ENCODE results near the gene SPAG6.

Gene SPAG6

DNA sequence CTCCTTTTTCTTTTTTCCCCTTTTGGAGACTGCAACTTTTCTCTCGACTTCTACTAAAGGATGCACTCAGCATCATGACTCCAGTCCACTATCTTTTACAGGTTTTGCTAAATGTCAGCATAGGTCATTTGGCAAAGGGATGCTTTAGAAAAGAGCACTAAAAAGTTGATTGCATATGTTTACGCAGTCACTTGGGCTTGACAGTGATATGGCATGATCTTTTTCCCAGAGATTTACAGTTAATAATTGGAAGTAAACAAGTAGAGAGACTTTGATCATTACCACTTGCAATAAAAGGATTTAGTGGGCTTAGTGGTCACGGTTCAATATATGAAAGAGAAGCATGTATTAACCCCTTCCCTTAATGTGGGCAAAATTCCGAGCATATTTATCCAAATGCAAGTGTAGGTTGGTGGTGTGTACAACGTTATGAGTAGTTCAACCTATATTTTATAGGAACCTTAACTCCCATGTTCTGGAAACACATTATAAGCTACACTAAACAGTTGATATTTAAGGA, 22.6 kb upstream of the SPAG6 start:
- DNase-seq, result no peak

DNA sequence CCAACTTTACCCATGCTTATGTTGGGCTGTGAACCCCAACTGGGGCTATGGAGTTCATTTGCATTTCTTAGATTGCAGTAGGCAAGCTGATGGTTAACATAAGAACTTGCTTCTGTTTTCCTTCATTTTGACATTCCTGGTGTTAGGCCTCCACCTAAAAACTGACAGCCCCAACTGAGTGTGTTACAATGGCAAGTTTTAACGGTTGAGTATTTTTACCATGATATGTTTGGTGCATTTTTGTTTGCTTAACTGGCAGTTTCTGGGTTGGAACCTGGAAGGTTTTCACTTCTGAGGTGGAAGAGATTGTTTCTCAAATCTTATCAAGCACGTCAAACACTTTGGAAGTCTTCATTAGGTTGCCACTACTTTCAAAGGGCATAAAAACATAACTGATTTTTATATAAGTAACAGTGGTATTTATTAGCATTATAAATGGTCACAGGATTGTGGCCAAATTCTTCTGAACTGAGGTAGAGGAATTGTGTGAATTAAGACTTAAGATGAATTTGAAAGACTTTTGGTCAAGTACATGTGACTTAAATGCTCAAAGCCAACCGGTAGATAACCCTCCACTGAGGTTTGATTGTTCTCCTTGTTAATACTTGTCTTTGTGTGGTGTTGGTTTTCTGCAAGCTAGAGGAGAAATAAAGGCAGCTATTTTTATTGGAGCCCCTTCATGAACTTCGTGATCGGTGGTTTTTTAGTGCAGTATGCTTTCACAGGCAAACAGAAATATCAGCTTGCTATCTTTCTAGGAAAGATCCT, 21.6 kb upstream of the SPAG6 start:
- DNase-seq, result no peak

DNA sequence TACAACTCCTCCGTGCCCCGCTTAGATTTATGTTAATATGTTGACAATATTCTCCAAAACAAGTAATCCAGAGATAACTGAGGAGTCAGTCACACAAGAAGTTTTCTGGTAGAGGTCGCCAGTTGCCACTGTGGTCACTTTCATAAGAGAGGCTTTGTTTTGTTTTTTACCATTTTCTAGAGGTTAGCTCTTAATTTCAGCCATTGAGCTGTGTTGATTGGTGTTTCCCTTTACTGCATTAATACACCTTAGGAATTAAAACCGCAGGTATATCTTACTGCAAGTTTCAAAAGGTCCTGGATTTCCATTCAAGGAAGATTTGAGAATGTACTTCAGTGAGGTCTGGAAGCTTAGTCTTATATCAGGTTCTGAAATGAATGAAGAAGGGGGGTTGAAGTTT, 20.9 kb upstream of the SPAG6 start:
- no peak for DNase-seq

DNA sequence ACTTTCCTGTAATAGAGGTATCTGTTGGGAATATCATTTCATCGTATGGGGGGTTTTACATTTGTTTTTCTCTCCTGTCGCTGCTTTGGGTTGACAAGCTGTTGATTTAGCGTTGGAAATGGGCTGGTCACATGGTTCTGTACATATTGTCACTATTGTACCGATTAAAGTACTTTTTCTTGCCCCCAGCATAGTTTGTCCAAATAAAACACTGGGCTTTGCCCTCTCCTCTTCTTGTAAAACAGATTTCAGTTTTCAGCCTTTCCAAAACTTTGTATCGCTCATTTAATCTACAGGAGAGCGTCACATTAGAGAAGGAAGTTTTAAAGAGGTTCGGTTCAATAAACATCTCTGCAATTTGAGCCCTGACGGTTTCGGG, 20.4 kb upstream of the SPAG6 start:
- no peak for DNase-seq

DNA sequence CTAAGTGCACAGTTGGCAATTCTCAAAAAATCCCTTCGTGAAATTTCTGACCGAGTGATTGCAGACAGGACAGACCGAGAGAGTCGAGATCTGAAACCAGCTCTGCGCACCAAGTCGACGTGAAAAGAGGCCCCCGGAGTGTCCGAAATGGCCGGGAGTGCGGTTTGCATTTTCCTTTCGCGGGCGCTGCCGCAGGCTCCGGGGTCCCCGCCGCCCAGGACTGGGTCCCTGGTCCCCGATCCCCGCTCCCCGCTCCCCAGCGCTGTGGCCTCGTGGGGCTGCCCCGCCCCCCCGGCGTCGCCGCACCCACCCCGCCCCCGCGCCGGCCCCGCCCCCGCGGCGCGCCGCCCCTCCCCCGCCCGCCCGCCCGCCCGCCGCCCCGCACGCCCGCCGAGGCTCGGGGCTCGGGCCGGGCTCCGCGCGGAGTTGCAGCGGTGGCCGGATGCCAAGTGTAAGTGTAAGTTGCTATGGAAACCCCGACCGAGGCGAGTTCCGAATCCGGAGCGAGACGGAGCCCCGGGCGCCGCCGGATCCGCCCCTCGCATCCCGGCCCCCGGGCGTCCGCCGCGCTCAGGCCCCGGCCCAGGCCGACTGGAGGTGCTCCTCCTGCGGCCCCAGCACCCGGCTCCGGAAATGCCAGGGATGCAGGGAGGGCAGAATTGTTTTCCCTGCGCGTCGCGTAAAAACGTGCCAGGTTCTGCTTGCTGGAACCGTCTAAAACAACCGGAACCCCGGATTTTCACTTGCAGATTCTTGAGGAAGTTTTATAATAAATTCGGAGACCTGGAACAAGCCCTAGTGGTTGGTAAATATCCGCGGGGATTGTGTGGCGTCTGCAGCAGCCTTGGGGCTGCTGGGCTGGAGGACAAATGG, 19.8 kb upstream of the SPAG6 start:
- DNase-seq, result no peak

DNA sequence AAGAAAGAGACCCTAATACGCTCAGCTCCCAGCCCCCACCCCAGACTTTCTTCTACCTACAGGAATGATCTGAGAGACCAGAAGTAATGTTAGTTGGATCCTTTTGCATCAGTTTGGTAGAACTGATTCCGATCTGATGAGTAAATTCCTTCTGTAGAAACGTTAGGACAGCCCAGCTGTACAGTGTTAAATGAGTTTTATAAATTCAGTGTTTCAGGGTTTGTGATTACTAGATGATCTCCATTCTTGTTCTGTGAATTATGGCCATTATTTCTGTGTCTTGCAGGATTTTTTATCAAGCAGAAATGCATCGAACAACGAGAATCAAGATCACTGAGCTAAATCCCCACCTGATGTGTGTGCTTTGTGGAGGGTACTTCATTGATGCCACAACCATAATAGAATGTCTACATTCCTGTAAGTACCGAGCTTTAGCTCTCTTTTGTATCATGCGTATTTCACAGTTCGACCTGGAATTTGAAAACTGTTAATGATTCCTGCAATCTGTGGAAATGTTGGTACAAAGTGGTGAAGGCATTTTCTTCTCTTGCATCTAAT, 19.1 kb upstream of the SPAG6 start:
- no peak for DNase-seq

DNA sequence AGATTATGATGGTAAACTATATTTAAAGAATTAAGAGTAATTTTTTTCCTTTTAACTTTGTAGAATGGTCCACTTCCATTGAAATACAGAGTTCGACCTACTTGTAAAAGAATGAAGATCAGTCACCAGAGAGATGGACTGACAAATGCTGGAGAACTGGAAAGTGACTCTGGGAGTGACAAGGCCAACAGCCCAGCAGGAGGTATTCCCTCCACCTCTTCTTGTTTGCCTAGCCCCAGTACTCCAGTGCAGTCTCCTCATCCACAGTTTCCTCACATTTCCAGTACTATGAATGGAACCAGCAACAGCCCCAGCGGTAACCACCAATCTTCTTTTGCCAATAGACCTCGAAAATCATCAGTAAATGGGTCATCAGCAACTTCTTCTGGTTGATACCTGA, 16.1 kb upstream of the SPAG6 start:
- no peak for DNase-seq

DNA sequence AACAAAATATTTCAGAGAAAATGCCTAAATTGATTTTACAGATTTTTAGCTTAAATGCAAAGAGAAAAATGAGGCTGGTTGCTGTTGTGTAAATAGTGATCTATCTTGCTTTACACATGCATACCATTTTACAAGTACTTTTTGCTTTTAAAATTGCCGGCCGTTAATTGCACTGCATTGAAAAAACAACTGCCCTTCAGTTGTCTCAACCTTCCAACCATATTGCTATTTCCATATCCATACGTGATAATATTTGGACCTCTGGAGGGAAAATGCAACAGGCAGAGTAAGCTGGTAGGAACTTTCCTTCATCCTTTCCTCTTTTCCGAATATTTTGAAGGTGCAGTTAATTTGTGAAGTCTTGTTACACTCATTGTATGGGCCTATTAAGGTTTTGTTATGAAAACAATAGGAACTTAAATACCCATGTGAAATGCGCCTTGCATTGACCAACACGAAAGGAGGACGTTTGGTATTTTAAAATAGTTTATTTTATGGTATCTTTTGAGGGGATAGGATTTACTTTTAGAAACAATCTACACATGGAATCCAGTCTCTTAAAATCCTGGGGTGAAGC, 13.1 kb upstream of the SPAG6 start:
- DNase-seq, result no peak

DNA sequence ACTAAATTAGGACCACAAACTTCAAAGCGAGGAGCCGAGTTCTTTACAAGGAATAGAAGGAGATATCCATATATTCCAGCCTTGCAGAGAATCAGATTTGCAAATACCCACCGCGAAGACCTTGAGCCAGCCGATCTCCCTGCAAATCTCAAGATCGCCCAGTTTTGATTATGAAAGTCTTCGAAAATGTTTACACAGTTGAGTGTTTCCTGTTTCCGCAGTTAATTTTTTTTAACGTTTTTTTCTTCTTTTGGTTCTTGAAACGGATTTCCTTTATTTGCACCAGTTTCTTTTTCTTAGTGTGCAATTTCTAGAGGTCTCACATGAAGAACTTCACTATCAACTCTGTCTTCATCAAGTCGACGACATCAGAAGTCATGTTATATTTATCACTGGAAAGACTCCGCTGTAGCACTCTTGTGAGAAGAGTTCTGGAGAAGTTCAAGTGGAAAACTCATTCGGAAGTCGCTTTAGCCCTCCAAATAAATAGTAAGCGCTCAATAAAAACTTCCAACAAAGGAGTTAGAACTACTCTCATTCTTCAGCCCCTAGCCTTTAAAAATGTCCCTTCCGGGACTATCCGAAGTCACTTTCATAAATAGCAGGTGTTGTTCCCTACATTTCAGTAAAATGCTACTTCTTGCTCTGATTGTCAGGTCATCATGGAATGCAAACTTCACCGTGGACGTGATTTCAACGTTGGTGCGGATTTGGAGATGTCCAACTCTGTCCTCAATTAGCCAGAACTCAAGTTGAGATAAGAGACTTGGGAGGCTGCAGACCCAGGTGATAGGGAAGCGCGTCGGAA, 11.9 kb upstream of the SPAG6 start:
- DNase-seq, result no peak

DNA sequence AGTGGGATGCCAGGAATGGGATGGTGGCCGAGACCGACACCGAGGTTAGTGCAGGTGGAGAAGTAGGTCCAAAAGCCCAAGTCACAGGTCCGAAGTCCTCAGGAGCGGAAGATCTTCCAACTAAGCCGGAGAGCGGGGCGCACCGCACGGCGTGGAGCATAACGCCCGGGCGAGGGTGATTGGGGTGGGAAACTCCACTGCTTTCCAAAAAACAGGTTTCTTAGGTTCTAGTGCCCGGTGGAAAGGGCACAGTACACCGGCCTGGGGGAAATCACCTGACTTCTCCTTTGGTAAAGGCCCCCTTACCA, 11.4 kb upstream of the SPAG6 start:
- no peak for DNase-seq

DNA sequence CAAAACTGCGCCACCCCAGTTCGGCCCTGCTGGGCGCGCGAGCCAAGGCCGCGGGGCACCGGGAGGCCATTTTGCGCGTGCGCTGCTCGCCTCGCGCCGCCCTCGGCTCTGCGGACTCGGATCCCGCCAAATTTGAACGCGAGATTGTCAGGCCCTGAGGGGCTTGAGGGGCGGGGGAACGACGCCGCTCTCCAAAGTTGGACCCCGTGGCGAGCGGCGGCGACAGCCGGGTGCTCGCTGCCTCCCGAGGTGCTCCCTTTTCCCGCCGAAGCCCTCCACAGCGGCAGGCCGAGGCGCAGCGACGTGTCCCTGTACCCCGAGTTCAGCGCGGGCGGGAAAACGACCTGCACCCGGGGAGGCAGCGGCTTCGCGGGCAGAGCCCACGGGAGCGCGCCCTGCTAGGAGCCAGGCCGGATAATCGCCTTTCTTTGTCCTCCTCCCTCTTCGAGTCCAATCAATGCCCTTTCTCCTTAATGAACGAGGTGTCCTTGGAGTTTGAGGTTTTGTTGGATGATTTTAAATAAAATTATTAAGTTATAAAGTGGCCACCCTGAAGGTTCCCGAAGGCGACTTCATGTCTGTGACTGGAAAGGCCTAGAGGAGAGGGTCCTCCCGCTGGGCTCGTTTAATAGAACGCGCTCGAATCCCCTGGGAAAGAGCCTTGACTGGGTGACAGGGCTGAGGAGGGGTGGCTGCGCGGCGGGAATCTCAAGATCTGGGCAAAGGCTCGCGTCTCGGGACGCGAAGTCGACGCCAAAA, 10.7 kb upstream of the SPAG6 start:
- no peak for DNase-seq

DNA sequence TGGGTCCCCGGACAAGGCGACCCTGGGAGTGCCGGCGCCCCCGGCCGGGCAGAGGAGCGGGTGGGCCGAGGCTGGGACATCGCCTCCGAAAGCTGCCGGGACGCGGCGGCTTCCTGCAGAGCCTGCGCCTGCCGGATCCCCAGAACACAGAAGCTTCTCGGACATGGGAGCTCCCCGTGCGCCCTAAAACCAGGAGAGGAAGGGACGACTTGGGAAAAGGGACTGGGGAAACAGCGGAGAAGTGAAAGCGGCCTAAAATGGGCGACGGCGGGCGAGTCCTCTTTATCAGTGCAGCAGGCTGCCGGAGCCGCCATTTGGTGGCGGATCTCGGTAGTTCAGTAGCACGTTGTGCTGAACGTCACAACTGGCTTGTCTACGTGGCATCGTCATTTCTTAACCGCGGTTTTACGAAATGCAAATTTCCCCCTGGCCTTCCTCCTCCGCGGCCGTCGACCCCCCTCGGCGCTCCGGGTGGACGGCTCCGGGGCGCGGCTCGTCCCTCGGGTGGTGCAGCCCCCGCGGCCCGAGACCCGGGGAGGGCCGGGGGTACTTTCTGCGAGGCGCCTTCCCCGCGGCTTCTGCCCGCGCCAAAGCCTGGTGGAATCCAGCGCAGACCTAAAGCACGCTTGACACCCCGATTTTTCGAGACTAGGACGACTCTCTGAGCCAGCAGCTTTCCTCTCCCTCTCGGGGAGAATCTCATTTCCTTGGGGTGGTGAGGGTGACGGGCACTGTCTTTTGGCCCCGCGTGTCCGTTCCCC, 9.9 kb upstream of the SPAG6 start:
- DNase-seq, result no peak

DNA sequence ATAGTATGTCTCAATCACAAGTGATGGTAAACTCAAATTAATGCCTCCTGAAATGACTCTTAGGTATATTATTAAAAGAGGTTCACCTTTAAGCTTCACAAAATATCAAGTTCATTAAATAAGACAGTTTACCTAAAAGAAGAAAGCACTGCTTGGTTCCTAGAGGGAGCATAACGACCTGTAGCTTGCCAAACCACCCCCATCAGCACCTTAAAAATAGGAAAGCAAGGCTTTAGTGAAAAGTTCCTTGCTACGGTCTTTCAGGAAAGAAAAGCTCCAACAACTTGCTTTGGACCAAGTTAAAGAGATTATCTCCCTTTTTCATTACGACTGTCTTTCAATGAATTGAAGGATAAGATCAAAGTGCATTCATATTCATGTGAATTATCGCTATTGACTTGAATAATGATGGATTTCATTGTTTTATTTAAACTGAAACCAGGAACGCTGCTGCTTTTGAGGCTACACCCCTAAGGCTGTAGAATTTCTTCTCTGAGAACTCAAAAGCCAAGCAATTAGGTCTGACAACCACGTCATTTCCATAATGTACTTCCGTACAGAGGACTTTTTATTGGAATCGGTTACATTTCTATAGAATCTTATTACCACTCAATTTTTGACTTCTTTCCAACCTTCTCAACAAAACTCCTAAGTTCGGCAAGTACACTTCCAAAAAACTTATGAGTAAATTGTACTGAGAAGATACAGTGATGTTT, 7.0 kb upstream of the SPAG6 start:
- DNase-seq, result no peak

DNA sequence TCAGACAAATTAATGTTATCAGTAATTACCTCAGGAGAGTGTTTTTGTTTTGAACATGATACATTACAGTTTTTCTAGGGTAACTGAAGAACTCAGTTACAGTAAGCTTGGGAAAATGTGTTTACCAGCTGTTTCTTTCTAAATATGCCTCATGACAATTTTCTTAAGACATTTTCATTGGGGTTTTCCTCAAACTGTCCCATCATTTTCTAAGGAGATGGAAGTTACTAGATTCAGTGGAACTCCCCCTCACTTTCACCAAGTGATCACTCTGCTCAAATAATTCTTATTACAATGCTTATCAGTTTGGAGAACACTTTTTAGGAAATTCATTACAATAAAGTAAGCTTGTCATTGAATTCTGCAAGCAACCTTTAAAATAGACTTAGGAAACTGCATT, 6.4 kb upstream of the SPAG6 start:
- no peak for DNase-seq

DNA sequence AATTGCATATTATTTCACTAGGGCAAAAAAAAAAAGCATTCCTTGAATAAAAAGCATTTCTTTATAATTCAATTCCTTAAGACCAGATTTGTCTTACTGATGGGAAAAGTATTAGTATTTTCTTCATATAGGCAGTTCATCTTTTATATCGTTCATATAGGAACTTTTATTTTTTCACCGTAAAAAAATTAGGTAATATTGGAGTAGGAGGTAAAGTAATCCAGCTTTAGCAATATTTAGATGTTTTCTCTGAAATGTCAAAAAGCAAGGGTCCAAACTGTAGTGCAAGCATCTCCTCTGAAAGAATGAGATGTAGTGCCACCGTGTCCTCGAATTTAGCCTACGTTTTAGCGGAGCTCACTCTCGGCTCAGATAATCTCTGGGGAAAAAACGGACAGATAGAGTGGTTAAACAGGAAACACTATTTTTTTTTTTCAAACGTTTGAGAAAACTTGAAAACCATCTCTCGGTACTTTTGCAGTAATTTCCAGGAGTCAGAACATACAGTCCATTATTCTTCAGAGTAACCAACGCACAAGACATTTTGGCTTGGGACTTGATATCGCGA, 5.5 kb upstream of the SPAG6 start:
- peak; percentile 51 for DNase-seq

DNA sequence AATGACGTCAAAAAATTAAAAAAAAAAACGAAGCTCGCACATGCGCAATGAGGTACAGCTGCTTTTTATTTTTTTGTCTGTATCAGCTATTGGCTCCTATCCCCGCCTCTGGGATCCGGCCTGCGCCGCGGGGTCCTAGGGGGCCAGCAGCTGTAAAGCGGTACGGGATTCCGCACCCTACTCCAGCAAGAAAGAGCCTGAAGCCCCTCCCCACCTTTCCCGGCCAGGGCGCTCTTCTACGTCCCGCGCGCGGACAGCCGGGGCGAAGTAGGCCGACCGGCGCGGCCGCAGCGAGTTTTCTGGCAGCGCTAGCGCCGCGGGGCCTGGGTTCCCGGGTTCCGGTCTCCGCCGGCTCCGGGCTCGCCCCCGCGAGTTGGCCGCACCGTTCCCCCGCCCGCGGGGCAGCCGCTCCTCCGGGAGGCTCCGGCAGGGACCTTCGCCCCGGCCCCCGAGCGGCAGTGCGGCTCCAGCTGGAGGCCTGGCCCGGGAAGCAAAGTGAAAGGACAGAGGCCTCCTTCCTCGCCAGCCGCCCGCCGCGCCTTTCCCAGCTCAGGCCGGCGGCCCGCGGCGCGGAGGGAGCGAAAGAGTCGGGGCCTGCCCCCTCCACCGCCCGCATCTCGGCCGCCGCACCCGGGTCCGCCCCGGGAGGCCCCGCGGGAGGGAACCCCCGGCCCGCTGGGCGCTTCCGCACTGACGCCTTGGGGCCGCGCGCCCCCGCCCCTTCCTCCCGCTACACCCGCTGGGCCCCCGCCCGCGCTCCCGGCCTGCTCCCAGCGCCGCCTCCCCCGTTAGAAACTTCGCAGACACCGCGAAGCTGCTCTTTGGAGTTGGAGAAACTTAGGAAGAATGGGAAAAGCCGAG, 4.7 kb upstream of the SPAG6 start:
- DNase-seq, result no peak

DNA sequence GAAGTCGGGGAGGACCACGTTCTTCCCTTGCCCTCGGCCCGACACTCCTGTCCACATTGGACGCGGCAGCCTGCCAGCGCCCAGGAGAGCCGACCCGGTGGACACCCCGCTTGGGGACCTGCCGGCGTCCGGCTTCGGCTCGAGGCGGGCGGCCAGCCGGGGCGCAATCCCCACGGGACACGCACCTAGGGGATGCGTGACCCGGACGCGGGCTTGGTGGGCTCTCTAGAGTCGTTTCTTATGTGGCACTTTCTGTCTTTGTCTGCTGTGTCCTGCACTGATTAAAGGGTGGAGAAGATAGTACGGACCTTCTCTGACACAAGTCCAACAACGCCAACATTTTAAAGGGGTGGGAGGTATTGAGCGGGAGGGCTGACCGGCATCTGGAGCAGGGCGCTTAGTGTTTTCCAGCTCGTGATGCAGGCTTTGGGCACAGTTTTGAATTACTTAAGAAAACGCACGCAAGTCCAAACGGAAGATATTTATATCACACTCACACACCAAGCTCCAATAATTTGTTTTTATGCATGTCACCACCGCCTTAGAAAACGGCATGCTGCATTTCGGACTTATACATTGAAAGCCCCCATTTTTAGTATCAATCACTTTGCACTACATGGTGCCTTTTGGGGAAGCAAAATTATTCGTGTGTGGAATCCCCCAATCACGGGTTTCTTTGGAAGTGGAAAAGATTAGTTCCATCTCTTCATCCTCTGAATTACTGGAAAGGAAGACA, 3.9 kb upstream of the SPAG6 start:
- no peak for DNase-seq

DNA sequence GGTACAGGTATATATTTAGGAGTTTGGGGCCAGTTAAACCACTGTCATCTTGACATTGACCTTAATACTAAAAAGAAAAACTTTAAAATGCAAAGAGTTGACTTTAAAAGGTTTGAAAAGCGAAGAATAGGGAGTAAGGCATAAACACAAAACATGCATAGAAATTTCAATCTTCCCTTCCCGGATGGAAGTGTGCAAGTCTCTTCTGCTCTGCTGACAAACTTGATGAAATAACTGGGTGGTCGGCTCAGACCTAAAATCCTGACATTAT, 3.4 kb upstream of the SPAG6 start:
- no peak for DNase-seq

DNA sequence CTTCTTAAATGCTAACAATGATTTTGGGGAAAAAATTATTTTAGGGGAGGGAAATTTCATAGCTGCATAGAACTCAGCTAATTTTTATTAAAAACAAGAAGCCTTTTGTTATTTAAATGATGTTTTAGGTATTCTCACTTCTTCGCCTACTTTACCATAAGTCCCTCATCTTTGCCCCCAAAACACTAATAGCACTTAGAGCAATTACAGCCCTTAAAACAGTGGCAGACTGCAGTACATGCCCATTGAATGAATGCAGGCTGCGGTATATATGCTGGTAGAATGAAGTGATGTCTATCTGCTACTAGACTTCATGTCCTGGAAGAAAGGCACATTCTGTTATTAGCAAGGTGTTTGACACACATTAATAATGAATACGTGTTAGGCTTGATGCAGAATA, 2.9 kb upstream of the SPAG6 start:
- no peak for DNase-seq

Data from NCI-H1436 treated with DMSO at 0.1 percent for 48 hours (cell line).